Inflammatory macrophage (primary cell): ENCODE measurements around the gene FCRL6.

Experiments used
- DNase-seq, 2 donors: peaks; one replicate each; pipeline ENCODE4 v3.0.0-alpha.2; 2020 to 2022

FCRL6 gene

GRCh38 chr1:159864262-159864661 is 62.1 kb downstream of the FCRL6 start:
- no peak for DNase-seq
